AG04449 (cell line): ENCODE results near the gene IFIT3.

Experiments used
- CTCF ChIA-PET: fragments of 350-600 bp; formaldehyde crosslinking; extraction: SDS; loops from one replicate; lab custom pipeline; 2021; ENCODE audit warnings: antibody characterized with exemption; lab: Yijun Ruan, JAX
- POLR2A ChIA-PET: fragments of 400-600, 350-600 bp; formaldehyde crosslinking; extraction: SDS; loops from one replicate; lab custom pipeline; 2020; ENCODE audit warnings: antibody characterized with exemption, inconsistent platforms; lab: Yijun Ruan, JAX
- DNase-seq: peaks from one replicate; pipeline ENCODE4 v3.0.0-alpha.2; 2010; ENCODE audit warnings: low read depth, low spot score
- H3K4me3 ChIP-seq: 2 replicates; pipeline ENCODE4 v1.5.1; 2011; ENCODE audit warnings: low read depth, mild to moderate bottlenecking, control low read depth, low read length
- CTCF ChIP-seq: IDR thresholded peaks from one replicate; pipeline ENCODE4 v1.5.1; 2011; ENCODE audit warnings: mild to moderate bottlenecking, moderate library complexity, low read length, control low read depth, inconsistent platforms; ENCODE audit not compliant: insufficient read depth; ENCODE audit errors: missing control alignments

IFIT3 gene

GRCh38 chr10:89301721-89302445 lies 25.9 kb upstream of the IFIT3 start, which contains the start of gene IFIT2:
Gene IFIT2, plus strand, starts transcription at chr10:89302046. Its CDS starts 78 bp downstream, at chr10:89302124.
- ChIA-PET POLR2A (interaction anchor here (0.9 kb wide), 1 partner anchor 51 kb away, joined by 3 read pairs; no protein-coding TSS in a partner anchor), CTCF (interaction anchor here (3.1 kb wide), 1 partner anchor 68 kb away, joined by 15 read pairs; no protein-coding TSS in a partner anchor)
- H3K4me3 ChIP-seq = peak within 1 kb of the TSS; percentile 55
- no peak for DNase-seq
- TF ChIP-seq CTCF = no peak

GRCh38 chr10:89302625-89303024 lies 25.2 kb upstream of the IFIT3 start:
- ChIA-PET POLR2A (interaction anchor here (0.9 kb wide), 1 partner anchor 50 kb away, joined by 3 read pairs; no protein-coding TSS in a partner anchor), CTCF (interaction anchor here (3.1 kb wide), 1 partner anchor 67 kb away, joined by 15 read pairs; no protein-coding TSS in a partner anchor)
- peak overlapping the region; percentile 55; the same call in 1 of the 2 replicates for H3K4me3 ChIP-seq
- no peak for TF ChIP-seq CTCF
- no peak for DNase-seq

DNA sequence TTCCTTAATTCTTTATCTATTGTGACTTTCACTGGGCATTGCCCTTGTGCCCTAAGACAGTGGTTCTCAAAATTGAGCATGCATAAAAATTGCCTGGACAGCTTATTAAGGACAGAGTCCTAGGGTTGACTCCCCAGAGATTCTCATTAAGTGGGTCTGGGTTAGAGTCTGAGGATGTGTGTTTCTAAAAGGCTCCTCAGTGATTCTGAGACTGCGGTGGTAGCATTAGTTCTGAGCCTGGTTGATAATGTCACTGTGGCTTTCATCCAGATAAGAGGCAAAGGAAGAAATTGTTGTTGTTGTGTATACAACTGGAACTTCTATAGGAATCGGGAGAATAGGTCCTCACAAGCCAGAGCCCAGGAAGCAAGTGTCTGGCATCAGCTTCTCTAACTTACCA lies 24.6 kb upstream of the IFIT3 start:
- TF ChIP-seq CTCF = no peak
- ChIA-PET CTCF (interaction anchor here (3.1 kb wide), 1 partner anchor 67 kb away, joined by 15 read pairs; no protein-coding TSS in a partner anchor), POLR2A (interaction anchor here (1.2 kb wide), 1 partner anchor 24 kb away, joined by 3 read pairs; the partner anchor contains the start of gene IFIT3)
- DNase-seq = no peak
- no peak overlapping the region for H3K4me3 ChIP-seq

DNA sequence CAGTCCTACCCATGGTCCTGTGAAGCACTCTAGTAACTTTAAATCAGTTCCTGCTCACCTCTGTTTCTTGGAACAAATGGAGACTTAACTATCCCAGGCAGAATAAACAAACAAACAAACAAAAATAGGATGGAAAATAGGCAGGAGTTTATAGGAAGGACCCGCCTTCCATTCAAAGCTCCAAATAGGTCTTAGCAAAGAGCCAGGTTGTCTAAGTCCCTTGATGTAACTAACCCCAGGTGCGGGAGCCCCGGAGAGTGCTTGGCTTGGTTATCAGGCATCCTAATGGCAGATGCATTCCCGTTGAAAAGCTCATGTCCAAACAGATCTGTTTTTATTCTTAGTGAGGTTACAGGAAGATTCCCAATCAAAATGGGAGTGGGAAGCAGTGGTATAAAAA lies 23.8 kb upstream of the IFIT3 start:
- CTCF ChIA-PET = interaction anchor here (3.1 kb wide), 1 partner anchor 66 kb away, joined by 15 read pairs; no protein-coding TSS in a partner anchor
- POLR2A ChIA-PET = interaction anchor here (1.2 kb wide), 1 partner anchor 23 kb away, joined by 3 read pairs; the partner anchor contains the start of gene IFIT3
- no peak for DNase-seq
- no peak overlapping the region for H3K4me3 ChIP-seq
- no peak for TF ChIP-seq CTCF

DNA sequence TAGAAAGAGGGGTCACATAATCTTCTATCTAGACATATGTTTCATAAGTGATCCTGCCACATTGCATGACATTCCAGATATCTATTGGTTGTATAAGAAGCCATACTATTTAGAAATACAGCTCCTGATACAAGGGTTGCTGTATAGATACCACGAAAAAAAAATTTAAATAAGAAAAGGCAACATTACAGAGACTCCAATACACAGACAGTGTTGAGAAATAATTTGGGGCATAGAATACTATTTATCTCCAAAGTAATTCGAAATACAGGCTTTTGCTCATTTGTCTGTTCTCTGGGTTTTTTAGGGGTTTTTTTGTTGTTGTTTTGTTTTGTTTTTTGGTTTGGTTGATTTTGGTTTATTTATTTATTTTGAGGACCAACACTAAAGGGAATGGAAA lies 23.4 kb upstream of the IFIT3 start:
- ChIA-PET POLR2A (interaction anchor here (1.2 kb wide), 1 partner anchor 23 kb away, joined by 3 read pairs; the partner anchor contains the start of gene IFIT3), CTCF (interaction anchor here (1.5 kb wide), 1 partner anchor 65 kb away, joined by 9 read pairs; no protein-coding TSS in a partner anchor)

More for the DNA sequence above, 23.4 kb upstream of the IFIT3 start:
- TF ChIP-seq CTCF = no peak
- no peak for DNase-seq
- H3K4me3 ChIP-seq = no peak overlapping the region
